ENCODE results near the gene MMP28. TPM values are rescaled to one million over a fixed set of nuclear protein-coding genes. Genes with fewer than 3 reads are reported as not detected.

Gene MMP28
- total and polyA plus RNA-seq, 10 of the 15 experiments (the other 5 are each of a cell fraction or from before 2014, with no cell fraction given) = not detected

- no peak for TF ChIP-seq E4F1 (IDR thresholded peaks at IDR 0.05; ENCODE audit: borderline replicate concordance, partially characterized antibody)
- TF ChIP-seq IKZF1 (conservative IDR thresholded peaks at IDR 0.05) = peak; percentile 87
- TF ChIP-seq NRF1 (conservative IDR thresholded peaks at IDR 0.05; ENCODE audit: low read depth, low read length) = 0 out of 2 replicates have a peak, but pooled peaks have one; percentile 12
- peak; percentile 79 for TF ChIP-seq ZNF687 (IDR thresholded peaks at IDR 0.05)
- no peak for TF ChIP-seq EP300 (IDR thresholded peaks at IDR 0.05; ENCODE audit: borderline replicate concordance in 1 of 2, control insufficient read depth in 1 of 2, low read depth in 2 of 2, low read length in 2 of 2)
- TF ChIP-seq RBBP5 (conservative IDR thresholded peaks at IDR 0.05) = no peak
- no peak for TF ChIP-seq BMI1 (IDR thresholded peaks at IDR 0.05; ENCODE audit: borderline replicate concordance)
- TF ChIP-seq TCF7 (IDR thresholded peaks at IDR 0.05; ENCODE audit: borderline replicate concordance) = no peak
- TF ChIP-seq RELB (IDR thresholded peaks at IDR 0.05; ENCODE audit: low read depth) = no peak
- no peak for TF ChIP-seq TARDBP (IDR thresholded peaks at IDR 0.05; ENCODE audit: borderline replicate concordance)
- TF ChIP-seq TBL1XR1 (IDR thresholded peaks at IDR 0.05; ENCODE audit: low read depth, low read length) = no peak
- no peak for TF ChIP-seq SKIL (IDR thresholded peaks at IDR 0.05; ENCODE audit: low read depth, poor library complexity, severe bottlenecking)
- no peak for TF ChIP-seq PAX8 (IDR thresholded peaks at IDR 0.05)
- TF ChIP-seq SIN3A (IDR thresholded peaks at IDR 0.05; ENCODE audit: low read depth, low read length) = no peak
- TF ChIP-seq ATF3 (IDR thresholded peaks at IDR 0.05; ENCODE audit: borderline replicate concordance, extremely low read depth, low read depth, low read length) = no peak
- 0 out of 2 replicates have a peak, but pooled peaks have one; percentile 29 for TF ChIP-seq TCF12 (IDR thresholded peaks at IDR 0.05; ENCODE audit: low read depth, low read length)
- no peak for TF ChIP-seq NFYA (IDR thresholded peaks at IDR 0.05; ENCODE audit: borderline replicate concordance, low read depth, low read length)
Measured at GRCh38 chr17:35764123-35764991, 31.1 kb downstream of the MMP28 start (continued).
